OCI-LY3 (cell line): Measurements from ENCODE around the gene CMTR2.

Experiments used
- CTCF ChIP-seq: fragments of 200-600, 300-600 bp; sonication (generic); IDR thresholded peaks from 2 replicates; pipeline ENCODE4 v1.5.1; 2014; ENCODE audit warnings: antibody characterized with exemption, low read length, low read depth
- EZH2phosphoT487 ChIP-seq: fragments of 200-600 bp; shearing (Covaris generic); IDR thresholded peaks from 2 replicates; pipeline ENCODE4 v1.6.1; 2018; ENCODE audit warnings: antibody characterized with exemption, mixed run types, low read depth

GRCh38 chr16:71287911-71288310 is 1.3 kb downstream of the CMTR2 start:
- TF ChIP-seq CTCF (no peak), EZH2phosphoT487 (no peak)
